Spleen (tissue), 7 donors: ENCODE data around the gene SDHC.

Experiments used
- CTCF ChIP-seq, 11 experiments: fragments of 200-600 bp in 7 of 11; fragments of 450-650 bp in 4 of 11; sonication (generic) in 4 of 11; IDR thresholded peaks in 8 of 11; conservative IDR thresholded peaks in 3 of 11; 1 replicate in 7 of 11; 2 replicates in 4 of 11; pipeline versions ENCODE4 v1.4.0 to v1.8.0; 2016 to 2021; ENCODE audit warnings: antibody characterized with exemption in 11 of 11, inconsistent platforms in 4 of 11, mild to moderate bottlenecking in 1 of 11
- POLR2A ChIP-seq, 3 donors: fragments of 450-650 bp; IDR thresholded peaks; one replicate each; pipeline ENCODE4 v1.5.1; 2017; ENCODE audit warnings: antibody characterized with exemption in 3 of 3, mild to moderate bottlenecking in 1 of 3
- donor health status: DM: no; HTN: no; CAD: no; lungs with moderate emphysema.
- donor health status: DM: no; HTN: no; CAD: no.
- donor health status: DM: no; HTN: no; CAD: no.

- TF ChIP-seq CTCF (IDR thresholded peaks at IDR 0.05 in 8 of 11, conservative IDR thresholded peaks at IDR 0.05 in 3 of 11) (no peak), POLR2A (IDR thresholded peaks at IDR 0.05) (no peak)
These were observed 88.3 kb downstream of the SDHC start for GRCh38 chr1:161402446-161402845.
